HL-60/S4 (cell line): ENCODE results near the gene MCF2L.
"Not testable (repeated sequence)": the region's sequence is repeated elsewhere in the genome, so short reads cannot be mapped to it uniquely, and the experiment has no call there.

Source experiments
- in situ Hi-C: fragments of 300-500 bp; cut with MboI; formaldehyde crosslinking; loops from 2 replicates; pipeline ENCODE4 v1.14.3; 2022; ENCODE audit warnings: low sequenced_read_pairs

Gene MCF2L

GRCh38 chr13:113045251-113046127 is 76.5 kb downstream of the MCF2L start:
- in situ Hi-C loops: no loop called here

- in situ Hi-C loops: no loop called here
Observed at GRCh38 chr13:113046128-113046882, 77.3 kb downstream of the MCF2L start.

GRCh38 chr13:113046883-113047244 is 77.8 kb downstream of the MCF2L start:
- in situ Hi-C loops: no loop called here

- in situ Hi-C loops: no loop called here
Observed at GRCh38 chr13:113047587-113047986, 78.6 kb downstream of the MCF2L start.

GRCh38 chr13:113048766-113049165 is 79.8 kb downstream of the MCF2L start:
- in situ Hi-C loops: no loop called here

GRCh38 chr13:113049521-113049941 is 80.5 kb downstream of the MCF2L start:
- in situ Hi-C loops: no loop called here

- in situ Hi-C loops: no loop called here
Observed at GRCh38 chr13:113049981-113050380, 81.0 kb downstream of the MCF2L start.

GRCh38 chr13:113050734-113051431 is 81.9 kb downstream of the MCF2L start:
- in situ Hi-C loops: no loop called here

- in situ Hi-C loops: no loop called here
Observed at GRCh38 chr13:113051641-113052040, 82.6 kb downstream of the MCF2L start.

GRCh38 chr13:113052206-113052605 is 83.2 kb downstream of the MCF2L start:
- in situ Hi-C loops: no loop called here

GRCh38 chr13:113052971-113053370 is 84.0 kb downstream of the MCF2L start:
- in situ Hi-C loops: no loop called here

GRCh38 chr13:113053376-113053775 is 84.4 kb downstream of the MCF2L start:
- in situ Hi-C loops: no loop called here

- in situ Hi-C loops: no loop called here
Observed at GRCh38 chr13:113053801-113054604, 85.0 kb downstream of the MCF2L start.

- in situ Hi-C loops: no loop called here
Observed at GRCh38 chr13:113057084-113057483, 88.1 kb downstream of the MCF2L start.

- in situ Hi-C loops: not testable (repeated sequence)
Observed at GRCh38 chr13:113057559-113057958, 88.5 kb downstream of the MCF2L start.

- in situ Hi-C loops: no loop called here
Observed at GRCh38 chr13:113058129-113058987, 89.3 kb downstream of the MCF2L start.

GRCh38 chr13:113058988-113059850 is 90.2 kb downstream of the MCF2L start:
- in situ Hi-C loops: no loop called here

- in situ Hi-C loops: no loop called here
Observed at GRCh38 chr13:113059891-113060290, 90.9 kb downstream of the MCF2L start.
